GM23248 (cell line): ENCODE data around the gene AFF3.

Experiments
- EZH2 ChIP-seq: fragments of 200-600 bp; sonication (generic); IDR thresholded peaks from 2 replicates; pipeline ENCODE4 v1.6.1; 2018; ENCODE audit warnings: antibody characterized with exemption, mild to moderate bottlenecking; ENCODE audit not compliant: insufficient read depth, poor library complexity, severe bottlenecking
- EZH2phosphoT487 ChIP-seq: fragments of 200-600 bp; sonication (generic); IDR thresholded peaks from 2 replicates; pipeline ENCODE4 v1.6.1; 2018; ENCODE audit warnings: antibody characterized with exemption, moderate library complexity, mild to moderate bottlenecking, low read depth; ENCODE audit not compliant: insufficient read depth

DNA sequence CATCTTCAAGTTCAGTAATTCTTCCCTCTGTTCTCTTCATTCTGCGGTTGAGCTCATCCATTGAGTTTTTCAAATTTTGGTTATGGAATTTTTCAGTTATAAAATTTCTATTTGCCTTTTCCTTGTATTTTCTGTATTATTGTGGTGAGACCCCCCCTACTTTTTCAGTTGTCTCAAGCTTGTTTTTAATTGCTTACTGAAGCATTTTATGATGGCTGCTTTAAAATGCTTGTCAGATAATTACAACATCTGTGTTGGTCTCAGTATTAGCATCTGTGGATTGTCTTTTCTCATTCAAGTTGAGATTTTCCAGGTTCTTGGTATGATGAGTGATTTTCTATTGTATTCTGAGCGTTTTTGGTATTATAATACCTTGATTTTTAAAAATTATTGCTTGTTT is 531.4 kb downstream of the AFF3 start:
- TF ChIP-seq EZH2 (no peak), EZH2phosphoT487 (no peak)
